Measurements from ENCODE around the gene GADD45GIP1.
"Not testable (repeated sequence)": the region's sequence is repeated elsewhere in the genome, so short reads cannot be mapped to it uniquely, and the experiment has no call there.

GADD45GIP1 gene

GRCh38 chr19:12915860-12916259 is 41.2 kb downstream of the GADD45GIP1 start:
- H3K9me3 ChIP-seq (ENCODE audit: low read length); H3K9ac ChIP-seq (ENCODE audit: low read length); H3K27ac ChIP-seq (ENCODE audit: low read depth, low read length); H3K4me3 ChIP-seq (ENCODE audit: low read depth in 1 of 2, low read length in 2 of 2); H3K36me3 ChIP-seq (ENCODE audit: insufficient read depth, low read length); H3K27me3 ChIP-seq (ENCODE audit: control insufficient read depth in 1 of 2, insufficient read depth in 2 of 2, low read length in 2 of 2): not testable (repeated sequence)
- peaks cover 22% of the 10 kb centered on the region for H3K4me1 ChIP-seq (ENCODE audit: insufficient read depth, low read length)

DNA sequence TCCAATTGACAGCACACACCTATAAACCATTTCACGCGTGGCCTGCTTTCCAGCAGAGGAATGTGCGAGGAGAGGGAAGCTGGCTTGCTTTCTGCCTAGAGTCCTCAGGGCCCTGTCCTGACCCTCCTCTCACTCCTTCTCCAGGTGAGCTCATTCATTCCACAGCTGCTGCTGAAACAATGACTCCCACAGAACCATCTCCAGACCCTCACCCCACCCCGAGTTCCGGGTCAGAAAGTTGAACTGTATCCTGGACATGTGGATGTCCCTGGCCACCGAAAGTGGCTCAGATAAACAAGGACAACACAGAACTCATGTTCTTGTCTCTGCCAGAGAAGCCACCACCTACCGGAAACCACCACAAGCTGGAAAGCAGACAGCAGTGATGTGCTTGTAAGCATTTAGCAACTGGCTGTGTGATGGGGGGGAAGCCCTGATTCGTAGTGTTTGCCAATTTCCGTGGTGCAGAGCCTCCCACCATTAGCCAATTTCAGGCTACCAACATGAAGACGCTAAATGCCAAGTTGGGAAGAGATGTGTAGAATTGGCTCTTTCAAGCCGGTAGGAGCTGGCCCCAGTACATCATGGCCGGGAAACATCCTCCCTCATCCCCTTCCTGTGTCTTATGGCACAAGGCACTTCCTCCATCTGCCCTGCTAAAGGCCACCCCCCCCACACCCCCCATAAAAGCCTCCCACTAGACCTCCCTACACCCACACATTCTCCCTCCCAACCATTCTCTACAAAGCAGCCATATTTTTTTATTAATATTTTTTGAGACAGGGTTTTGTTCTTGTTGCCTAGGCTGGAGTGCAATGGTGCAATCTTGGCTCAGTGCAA is 43.0 kb downstream of the GADD45GIP1 start:
- Histone ChIP-seq H3K36me3 (ENCODE audit: insufficient read depth, low read length) (no peaks in the 10 kb centered on the region), H3K27me3 (ENCODE audit: control insufficient read depth in 1 of 2, insufficient read depth in 2 of 2, low read length in 2 of 2) (no peaks in the 10 kb centered on the region), H3K9ac (ENCODE audit: low read length) (peak overlapping the region; percentile 30), H3K4me1 (ENCODE audit: insufficient read depth, low read length) (peaks cover 22% of the 10 kb centered on the region), H3K27ac (ENCODE audit: low read depth, low read length) (peak overlapping the region; percentile 99), H3K9me3 (ENCODE audit: low read length) (no peaks in the 10 kb centered on the region), H3K4me3 (ENCODE audit: low read depth in 1 of 2, low read length in 2 of 2) (peak overlapping the region in 1 of 2 donors; percentile 46)

- peak overlapping the region in 1 of 2 donors; percentile 46 for H3K4me3 ChIP-seq (ENCODE audit: low read depth in 1 of 2, low read length in 2 of 2)
- peak overlapping the region; percentile 30 for H3K9ac ChIP-seq (ENCODE audit: low read length)
- H3K9me3 ChIP-seq (ENCODE audit: low read length), result no peaks in the 10 kb centered on the region
- no peaks in the 10 kb centered on the region for H3K27me3 ChIP-seq (ENCODE audit: control insufficient read depth in 1 of 2, insufficient read depth in 2 of 2, low read length in 2 of 2)
- peak overlapping the region; percentile 99 for H3K27ac ChIP-seq (ENCODE audit: low read depth, low read length)
- H3K36me3 ChIP-seq (ENCODE audit: insufficient read depth, low read length), result no peaks in the 10 kb centered on the region
- H3K4me1 ChIP-seq (ENCODE audit: insufficient read depth, low read length), result peaks cover 22% of the 10 kb centered on the region
Measured at GRCh38 chr19:12913011-12913561, 43.9 kb downstream of the GADD45GIP1 start.

- Histone ChIP-seq H3K27ac (ENCODE audit: low read depth, low read length) (peak overlapping the region; percentile 99), H3K4me3 (ENCODE audit: low read depth in 1 of 2, low read length in 2 of 2) (peak overlapping the region in 1 of 2 donors; percentile 46), H3K9ac (ENCODE audit: low read length) (no peak overlapping the region)
Measured at GRCh38 chr19:12912571-12912970, 44.5 kb downstream of the GADD45GIP1 start.

DNA sequence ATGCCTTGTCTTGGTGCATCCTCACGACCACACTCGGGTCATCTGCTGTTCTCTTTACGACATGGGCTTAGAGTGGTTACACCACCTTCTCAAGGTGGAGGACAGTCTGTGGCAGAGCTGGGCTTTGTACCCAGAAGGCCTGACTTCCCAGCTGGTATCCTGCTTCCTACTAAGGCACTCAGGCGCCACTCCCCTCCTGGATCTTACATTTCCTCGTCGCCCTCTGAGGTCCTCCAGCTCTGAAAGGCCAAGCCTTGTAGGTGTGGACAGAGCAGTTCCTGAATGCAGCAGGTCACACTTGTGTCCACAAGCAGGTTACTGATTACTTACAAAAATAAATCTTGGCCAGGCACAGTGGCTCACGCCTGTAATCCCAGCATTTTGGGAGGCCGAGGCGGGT is 49.9 kb downstream of the GADD45GIP1 start:
- Histone ChIP-seq H3K9ac (ENCODE audit: low read length) (no peak overlapping the region), H3K4me3 (ENCODE audit: low read depth in 1 of 2, low read length in 2 of 2) (no peak overlapping the region), H3K4me1 (ENCODE audit: insufficient read depth, low read length) (peaks cover 3% of the 10 kb centered on the region), H3K27ac (ENCODE audit: low read depth, low read length) (no peak overlapping the region), H3K27me3 (ENCODE audit: control insufficient read depth in 1 of 2, insufficient read depth in 2 of 2, low read length in 2 of 2) (no peaks in the 10 kb centered on the region), H3K9me3 (ENCODE audit: low read length) (no peaks in the 10 kb centered on the region), H3K36me3 (ENCODE audit: insufficient read depth, low read length) (no peaks in the 10 kb centered on the region)

More at GRCh38 chr19:12912571-12912970, 44.5 kb downstream of the GADD45GIP1 start:
- H3K4me1 ChIP-seq (ENCODE audit: insufficient read depth, low read length), result peaks cover 22% of the 10 kb centered on the region
- H3K36me3 ChIP-seq (ENCODE audit: insufficient read depth, low read length), result no peaks in the 10 kb centered on the region
- H3K27me3 ChIP-seq (ENCODE audit: control insufficient read depth in 1 of 2, insufficient read depth in 2 of 2, low read length in 2 of 2), result no peaks in the 10 kb centered on the region
- no peaks in the 10 kb centered on the region for H3K9me3 ChIP-seq (ENCODE audit: low read length)

All from muscle layer of colon (tissue), 2 donors.